ENCODE data around the gene OFD1.

GRCh38 chrX:13748486-13748885 is 13.9 kb downstream of the OFD1 start:
- no peak for TF ChIP-seq POLR2A (IDR thresholded peaks at IDR 0.05; ENCODE audit: low read depth, low read length)
- TF ChIP-seq POLR2AphosphoS5 (IDR thresholded peaks at IDR 0.05; ENCODE audit: low read depth, low read length) = no peak

Measured in GM12892 (cell line).